Cerebellar nuclear complex (tissue), 1 donor: ENCODE measurements around the gene MDM2.

Experiments
- DNase-seq, 2 experiments: peaks; one replicate each; lab custom pipeline; 2025; lab: John Stamatoyannopoulos, UW

Gene MDM2

GRCh38 chr12:68878846-68879245 is 70.9 kb downstream of the MDM2 start:
- DNase-seq, result no peak

- DNase-seq, result no peak
Observed at GRCh38 chr12:68880660-68881325, 72.8 kb downstream of the MDM2 start.

- no peak for DNase-seq
Observed at GRCh38 chr12:68882251-68882964, 74.4 kb downstream of the MDM2 start.

- DNase-seq, result no peak
Observed at GRCh38 chr12:68883151-68883550, 75.2 kb downstream of the MDM2 start.

GRCh38 chr12:68884251-68884650 is 76.3 kb downstream of the MDM2 start:
- no peak for DNase-seq

GRCh38 chr12:68885381-68885780 is 77.4 kb downstream of the MDM2 start:
- no peak for DNase-seq

GRCh38 chr12:68886636-68887572 is 78.9 kb downstream of the MDM2 start:
- no peak for DNase-seq

- DNase-seq, result no peak
Observed at GRCh38 chr12:68887641-68888040, 79.7 kb downstream of the MDM2 start.

- no peak for DNase-seq
Observed at GRCh38 chr12:68888243-68888642, 80.3 kb downstream of the MDM2 start.

GRCh38 chr12:68890701-68891113 is 82.7 kb downstream of the MDM2 start:
- DNase-seq, result no peak

GRCh38 chr12:68891141-68891540 is 83.2 kb downstream of the MDM2 start:
- no peak for DNase-seq

GRCh38 chr12:68893201-68893600 is 85.2 kb downstream of the MDM2 start:
- DNase-seq, result no peak

GRCh38 chr12:68893741-68894140 is 85.8 kb downstream of the MDM2 start:
- no peak for DNase-seq

GRCh38 chr12:68894276-68894855 is 86.4 kb downstream of the MDM2 start:
- no peak for DNase-seq

- no peak for DNase-seq
Observed at GRCh38 chr12:68896881-68897540, 89.0 kb downstream of the MDM2 start.

GRCh38 chr12:68899251-68899771 is 91.3 kb downstream of the MDM2 start:
- no peak for DNase-seq

- no peak for DNase-seq
Observed at GRCh38 chr12:68900241-68900640, 92.3 kb downstream of the MDM2 start.
